OCI-LY7 (cell line): ENCODE data around the gene DMD.

Experiments used
- CTCF ChIP-seq: fragments of 200-600 bp; sonication (generic); conservative IDR thresholded peaks from 2 replicates; pipeline ENCODE4 v1.5.1; 2014; ENCODE audit warnings: mild to moderate bottlenecking, antibody characterized with exemption, low read length, moderate library complexity, mixed read lengths
- EZH2phosphoT487 ChIP-seq: fragments of 200-600 bp; sonication (generic); IDR thresholded peaks from 2 replicates; pipeline ENCODE4 v1.6.1; 2018; ENCODE audit warnings: low read depth, borderline replicate concordance, mild to moderate bottlenecking, mixed run types, antibody characterized with exemption, low read length, moderate library complexity, mixed read lengths

GRCh38 chrX:31981546-31982062, 1229.7 kb downstream of the DMD start:
- TF ChIP-seq CTCF (no peak), EZH2phosphoT487 (no peak)
